Breast epithelium (tissue), 4 donors: Measurements from ENCODE around the gene BMI1. TPM values are rescaled to one million over a fixed set of nuclear protein-coding genes. Genes with fewer than 3 reads are reported as not detected.
"Not testable (repeated sequence)": the region's sequence is repeated elsewhere in the genome, so short reads cannot be mapped to it uniquely, and the experiment has no call there.

Source experiments
- DNase-seq, 2 donors: peaks; one replicate each; pipeline ENCODE4 v3.0.0-alpha.2; 2019; ENCODE audit warnings: low spot score in 2 of 2
- H3K27ac ChIP-seq, 2 donors: fragments of 200-600 bp; sonication (generic) in 1 of 2; one replicate each; pipeline ENCODE4 v1.5.1; 2016 to 2019; ENCODE audit warnings: mild to moderate bottlenecking in 1 of 2
- H3K27me3 ChIP-seq, 2 donors: fragments of 200-600 bp; sonication (generic) in 1 of 2; one replicate each; pipeline versions ENCODE4 v1.5.1 to v1.6.0; 2017 to 2019; ENCODE audit warnings: control low read depth in 1 of 2, mild to moderate bottlenecking in 1 of 2
- H3K36me3 ChIP-seq: fragments of 200-600 bp; one replicate; pipeline ENCODE4 v1.5.1; 2019
- H3K4me1 ChIP-seq, 2 donors: fragments of 200-600 bp; sonication (generic); one replicate each; pipeline ENCODE4 v1.5.1; 2016 to 2019; ENCODE audit warnings: control low read depth in 1 of 2
- H3K4me3 ChIP-seq, 3 donors: fragments of 200-600 bp; sonication (generic); 1 replicate in 2 of 3; 2 replicates in 1 of 3; pipeline ENCODE4 v1.5.1; 2016 to 2019; ENCODE audit warnings: mild to moderate bottlenecking in 3 of 3, moderate library complexity in 2 of 3
- H3K9me3 ChIP-seq, 2 donors: fragments of 200-600 bp; sonication (generic) in 1 of 2; one replicate each; pipeline ENCODE4 v1.5.1; 2016 to 2019; ENCODE audit warnings: control low read depth in 1 of 2
- CTCF ChIP-seq, 3 donors: fragments of 450-650 bp; IDR thresholded peaks; one replicate each; pipeline ENCODE4 v1.5.1; 2016 to 2017; ENCODE audit warnings: antibody characterized with exemption in 3 of 3, mild to moderate bottlenecking in 3 of 3, moderate library complexity in 3 of 3
- POLR2A ChIP-seq: fragments of 450-650 bp; IDR thresholded peaks from one replicate; pipeline ENCODE4 v1.6.1; 2016; ENCODE audit warnings: antibody characterized with exemption, mild to moderate bottlenecking, moderate library complexity
- POLR2AphosphoS5 ChIP-seq, 3 donors: sonication (generic); formaldehyde crosslinking; IDR thresholded peaks; one replicate each; pipeline ENCODE4 v1.6.1; 2017; ENCODE audit warnings: antibody characterized with exemption in 3 of 3
- intact Hi-C: fragments of 100-400 bp; cut with DNase I; formaldehyde crosslinking; loops from one replicate; pipeline ENCODE4 v1.15.1; 2023; ENCODE audit warnings: low total_unique reads
- total RNA-seq, 3 donors: library from RNA; depleted of rRNA; stranded (reverse); fragments of >200 nt; gene quantifications; one replicate each; pipeline ENCODE4 v1.1.0, GENCODE V29; 2016

The BMI1 gene
- total RNA-seq, 3 donors from 2014 or later, result 48.5 to 92.3 (median 68.5) TPM

- Histone ChIP-seq H3K27me3 (no peaks in the 10 kb centered on the region), H3K36me3 (no peaks in the 10 kb centered on the region), H3K4me3 (no peak overlapping the region), H3K4me1 (no peaks in the 10 kb centered on the region), H3K9me3 (no peaks in the 10 kb centered on the region), H3K27ac (no peak overlapping the region)
- intact Hi-C loops, result no loop called here
- no peak for DNase-seq
- no peak for TF ChIP-seq POLR2AphosphoS5 (IDR thresholded peaks at IDR 0.05)
- no peak for TF ChIP-seq POLR2A
- TF ChIP-seq CTCF (IDR thresholded peaks at IDR 0.05), result no peak
These were observed 12.5 kb upstream of the BMI1 start for GRCh38 chr10:22308390-22308789.

- no peaks in the 10 kb centered on the region for H3K27me3 ChIP-seq
- intact Hi-C loops, result no loop called here
- H3K4me3 ChIP-seq, result no peak overlapping the region
- no peaks in the 10 kb centered on the region for H3K4me1 ChIP-seq
- TF ChIP-seq POLR2A, result no peak
- TF ChIP-seq CTCF (IDR thresholded peaks at IDR 0.05), result no peak
- TF ChIP-seq POLR2AphosphoS5 (IDR thresholded peaks at IDR 0.05), result no peak
- DNase-seq, result no peak
- no peak overlapping the region for H3K27ac ChIP-seq
- H3K9me3 ChIP-seq, result no peaks in the 10 kb centered on the region
- no peaks in the 10 kb centered on the region for H3K36me3 ChIP-seq
These were observed 11.5 kb upstream of the BMI1 start for GRCh38 chr10:22309180-22310000.

- not testable (repeated sequence) for H3K27ac ChIP-seq, DNase-seq, H3K4me1 ChIP-seq, H3K27me3 ChIP-seq, H3K4me3 ChIP-seq, H3K9me3 ChIP-seq, H3K36me3 ChIP-seq
- intact Hi-C loops, result loop anchor here (5.0 kb wide), 1 partner anchor 737 kb away; no protein-coding TSS in a partner anchor
These were observed 10.9 kb upstream of the BMI1 start for GRCh38 chr10:22310012-22310411.

- no peak overlapping the region for H3K27ac ChIP-seq
- TF ChIP-seq CTCF (IDR thresholded peaks at IDR 0.05), result no peak
- TF ChIP-seq POLR2A, result no peak
- no peak for TF ChIP-seq POLR2AphosphoS5 (IDR thresholded peaks at IDR 0.05)
- intact Hi-C loops, result loop anchor here (5.0 kb wide), 1 partner anchor 736 kb away; no protein-coding TSS in a partner anchor
- no peaks in the 10 kb centered on the region for H3K36me3 ChIP-seq
- no peak for DNase-seq
- H3K27me3 ChIP-seq, result no peaks in the 10 kb centered on the region
- no peaks in the 10 kb centered on the region for H3K4me1 ChIP-seq
- H3K4me3 ChIP-seq, result no peak overlapping the region
- no peaks in the 10 kb centered on the region for H3K9me3 ChIP-seq
These were observed 10.0 kb upstream of the BMI1 start for GRCh38 chr10:22310928-22311327.

GRCh38 chr10:22314852-22315251 lies 6.0 kb upstream of the BMI1 start:
- Histone ChIP-seq H3K4me1 (no peaks in the 10 kb centered on the region), H3K27me3 (no peaks in the 10 kb centered on the region), H3K36me3 (no peaks in the 10 kb centered on the region), H3K27ac (no peak overlapping the region), H3K4me3 (no peak overlapping the region), H3K9me3 (no peaks in the 10 kb centered on the region)
- intact Hi-C loops, result loop anchor here (5.0 kb wide), 1 partner anchor 732 kb away; no protein-coding TSS in a partner anchor
- no peak for DNase-seq
- TF ChIP-seq POLR2AphosphoS5 (IDR thresholded peaks at IDR 0.05) (no peak), POLR2A (no peak), CTCF (IDR thresholded peaks at IDR 0.05) (no peak)
